Hepatocyte (in vitro differentiated cells): ENCODE data around the gene HOXD4. TPM values are rescaled to one million over a fixed set of nuclear protein-coding genes. Genes with fewer than 3 reads are reported as not detected.
A peak's percentile ranks its signal among the peaks of the same experiment; 100 is the strongest.

Experiments used
- DNase-seq: peaks from one replicate; pipeline ENCODE4 v3.0.0-alpha.2; 2016; ENCODE audit warnings: low spot score
- H2AFZ ChIP-seq: fragments of 200-600 bp; sonication (generic); 2 replicates; pipeline ENCODE4 v1.6.0; 2016; ENCODE audit warnings: antibody characterized with exemption, mild to moderate bottlenecking
- H3K27ac ChIP-seq: fragments of 200-600 bp; sonication (generic); 2 replicates; pipeline ENCODE4 v1.5.1; 2016; ENCODE audit warnings: mild to moderate bottlenecking
- H3K27me3 ChIP-seq: fragments of 200-600 bp; sonication (generic); 2 replicates; pipeline ENCODE4 v1.6.1; 2016
- H3K36me3 ChIP-seq: fragments of 200-600 bp; sonication (generic); replicated peaks from 2 replicates; pipeline ENCODE4 v1.5.1; 2016; ENCODE audit warnings: low read depth; ENCODE audit not compliant: insufficient read depth
- H3K4me1 ChIP-seq: fragments of 200-600 bp; sonication (generic); 2 replicates; pipeline ENCODE4 v1.5.1; 2016; ENCODE audit warnings: mild to moderate bottlenecking, moderate library complexity; ENCODE audit not compliant: insufficient read depth
- H3K4me2 ChIP-seq: fragments of 200-600 bp; sonication (generic); 2 replicates; pipeline ENCODE4 v1.6.0; 2016
- H3K4me3 ChIP-seq: fragments of 200-600 bp; sonication (generic); 2 replicates; pipeline ENCODE4 v1.5.1; 2016; ENCODE audit warnings: mild to moderate bottlenecking
- H3K79me2 ChIP-seq: fragments of 200-600 bp; sonication (generic); 2 replicates; pipeline ENCODE4 v1.6.0; 2017; ENCODE audit warnings: mild to moderate bottlenecking
- H3K9me2 ChIP-seq: fragments of 200-600 bp; sonication (generic); replicated peaks from 2 replicates; pipeline ENCODE4 v1.6.0; 2017; ENCODE audit warnings: mild to moderate bottlenecking; ENCODE audit not compliant: insufficient read depth
- H3K9me3 ChIP-seq: fragments of 200-600 bp; sonication (generic); 2 replicates; pipeline ENCODE4 v1.5.1; 2016; ENCODE audit warnings: low read depth, mild to moderate bottlenecking
- H4K20me1 ChIP-seq: fragments of 200-600 bp; sonication (generic); 2 replicates; pipeline ENCODE4 v1.6.0; 2016; ENCODE audit warnings: mild to moderate bottlenecking; ENCODE audit not compliant: insufficient read depth, poor library complexity, severe bottlenecking
- EZH2 ChIP-seq: fragments of 200-600 bp; sonication (generic); IDR thresholded peaks from 2 replicates; pipeline ENCODE4 v1.6.1; 2016; ENCODE audit warnings: antibody characterized with exemption, mild to moderate bottlenecking, borderline replicate concordance
- EZH2phosphoT487 ChIP-seq: fragments of 200-600 bp; sonication (generic); IDR thresholded peaks from one replicate; pipeline ENCODE4 v1.6.1; 2018; ENCODE audit warnings: antibody characterized with exemption, mild to moderate bottlenecking, low read depth, moderate library complexity; ENCODE audit not compliant: unreplicated experiment, severe bottlenecking
- WGBS: methylation state at CpG from one replicate; pipeline ENCODE4 v1.1.6; 2016; ENCODE audit warnings: low lambda C conversion rate; ENCODE audit errors: missing lambda C conversion rate; 5-methylcytosine and 5-hydroxymethylcytosine counted together
- polyA plus RNA-seq: library from polyadenylated mRNA; unstranded; fragments of >200 nt; fragmentation: Nextera tagmentation; extraction: Ambion mirVana; gene quantifications from 2 replicates; pipeline ENCODE4 v1.2.1, GENCODE V29; 2016
- total RNA-seq: library from RNA; depleted of rRNA; stranded (reverse); fragments of >200 nt; gene quantifications from 2 replicates; pipeline ENCODE4 v1.2.3, GENCODE V29; 2014
- TF ChIP-seq, protein P1 (sequence below): fragments of 200-600 bp; sonication (generic); IDR thresholded peaks from 2 replicates; pipeline ENCODE4 v1.5.1; 2016; ENCODE audit warnings: antibody characterized with exemption, mild to moderate bottlenecking; ENCODE audit not compliant: poor library complexity

Gene HOXD4
- total and polyA plus RNA-seq, 2 experiments from 2014 or later: 0.70 TPM; not detected in 1

GRCh38 chr2:176137252-176137580 is 14.1 kb upstream of the HOXD4 start:
- Histone ChIP-seq H3K79me2 (no peaks in the 10 kb centered on the region), H3K9me2 (no peaks in the 10 kb centered on the region), H3K4me2 (peak overlapping the region; percentile 93), H4K20me1 (no peaks in the 10 kb centered on the region), H3K36me3 (no peaks in the 10 kb centered on the region), H3K27ac (no peak overlapping the region), H3K4me1 (peaks cover 8% of the 10 kb centered on the region), H3K4me3 (peak overlapping the region; percentile 67), H3K27me3 (peaks cover 94% of the 10 kb centered on the region), H2AFZ (no peak overlapping the region), H3K9me3 (no peaks in the 10 kb centered on the region)
- TF ChIP-seq, protein P1, sequence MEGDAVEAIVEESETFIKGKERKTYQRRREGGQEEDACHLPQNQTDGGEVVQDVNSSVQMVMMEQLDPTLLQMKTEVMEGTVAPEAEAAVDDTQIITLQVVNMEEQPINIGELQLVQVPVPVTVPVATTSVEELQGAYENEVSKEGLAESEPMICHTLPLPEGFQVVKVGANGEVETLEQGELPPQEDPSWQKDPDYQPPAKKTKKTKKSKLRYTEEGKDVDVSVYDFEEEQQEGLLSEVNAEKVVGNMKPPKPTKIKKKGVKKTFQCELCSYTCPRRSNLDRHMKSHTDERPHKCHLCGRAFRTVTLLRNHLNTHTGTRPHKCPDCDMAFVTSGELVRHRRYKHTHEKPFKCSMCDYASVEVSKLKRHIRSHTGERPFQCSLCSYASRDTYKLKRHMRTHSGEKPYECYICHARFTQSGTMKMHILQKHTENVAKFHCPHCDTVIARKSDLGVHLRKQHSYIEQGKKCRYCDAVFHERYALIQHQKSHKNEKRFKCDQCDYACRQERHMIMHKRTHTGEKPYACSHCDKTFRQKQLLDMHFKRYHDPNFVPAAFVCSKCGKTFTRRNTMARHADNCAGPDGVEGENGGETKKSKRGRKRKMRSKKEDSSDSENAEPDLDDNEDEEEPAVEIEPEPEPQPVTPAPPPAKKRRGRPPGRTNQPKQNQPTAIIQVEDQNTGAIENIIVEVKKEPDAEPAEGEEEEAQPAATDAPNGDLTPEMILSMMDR: no peak
- TF ChIP-seq EZH2phosphoT487 (no peak), EZH2 (no peak)
- WGBS: 35% methylated on average over 2 of the region's 2 CpGs
- no peak for DNase-seq

DNA sequence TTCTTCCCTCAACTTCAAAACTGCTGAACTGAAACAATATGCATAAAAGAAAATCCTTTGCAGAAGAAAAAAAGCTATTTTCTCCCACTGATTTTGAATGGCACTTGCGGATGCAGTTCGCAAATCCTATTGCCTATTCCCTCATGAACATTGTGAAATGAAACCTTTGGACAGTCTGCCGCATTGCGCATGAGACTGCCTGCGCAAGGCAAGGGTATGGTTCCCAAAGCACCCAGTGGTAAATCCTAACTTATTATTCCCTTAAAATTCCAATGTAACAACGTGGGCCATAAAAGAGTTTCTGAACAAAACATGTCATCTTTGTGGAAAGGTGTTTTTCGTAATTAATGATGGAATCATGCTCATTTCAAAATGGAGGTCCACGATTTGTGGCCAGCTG is 13.4 kb upstream of the HOXD4 start:
- Histone ChIP-seq H3K27ac (no peak overlapping the region), H4K20me1 (no peaks in the 10 kb centered on the region), H3K4me2 (no peak overlapping the region), H3K4me1 (peaks cover 8% of the 10 kb centered on the region), H3K9me2 (no peaks in the 10 kb centered on the region), H3K27me3 (peaks cover 94% of the 10 kb centered on the region), H3K79me2 (no peaks in the 10 kb centered on the region), H3K9me3 (no peaks in the 10 kb centered on the region), H3K4me3 (no peak overlapping the region), H2AFZ (no peak overlapping the region), H3K36me3 (no peaks in the 10 kb centered on the region)
- 79% methylated on average over 8 of the region's 8 CpGs for WGBS
- TF ChIP-seq EZH2 (no peak), EZH2phosphoT487 (no peak)
- TF ChIP-seq, protein P1: no peak
- DNase-seq: no peak

GRCh38 chr2:176138526-176138922 is 12.8 kb upstream of the HOXD4 start:
- Histone ChIP-seq H3K9me2 (no peaks in the 10 kb centered on the region), H3K79me2 (no peaks in the 10 kb centered on the region), H3K4me1 (peaks cover 8% of the 10 kb centered on the region), H4K20me1 (no peaks in the 10 kb centered on the region), H3K27ac (no peak overlapping the region), H3K9me3 (no peaks in the 10 kb centered on the region), H3K27me3 (peaks cover 94% of the 10 kb centered on the region), H2AFZ (no peak overlapping the region), H3K36me3 (no peaks in the 10 kb centered on the region), H3K4me2 (no peak overlapping the region), H3K4me3 (no peak overlapping the region)
- DNase-seq: no peak
- TF ChIP-seq EZH2phosphoT487 (no peak), EZH2 (no peak)
- TF ChIP-seq, protein P1: no peak
- 68% methylated on average over 14 of the region's 14 CpGs for WGBS
